ENCODE results near the gene ZNF503.

The ZNF503 gene

GRCh38 chr10:75406462-75407223 lies 5.1 kb upstream of the ZNF503 start:
- DNase-seq (ENCODE audit: low read depth), result no peak

GRCh38 chr10:75405598-75406461 lies 4.3 kb upstream of the ZNF503 start:
- no peak for DNase-seq (ENCODE audit: low read depth)

- DNase-seq (ENCODE audit: low read depth), result no peak
Observed at GRCh38 chr10:75404815-75405597, 3.4 kb upstream of the ZNF503 start.

DNA sequence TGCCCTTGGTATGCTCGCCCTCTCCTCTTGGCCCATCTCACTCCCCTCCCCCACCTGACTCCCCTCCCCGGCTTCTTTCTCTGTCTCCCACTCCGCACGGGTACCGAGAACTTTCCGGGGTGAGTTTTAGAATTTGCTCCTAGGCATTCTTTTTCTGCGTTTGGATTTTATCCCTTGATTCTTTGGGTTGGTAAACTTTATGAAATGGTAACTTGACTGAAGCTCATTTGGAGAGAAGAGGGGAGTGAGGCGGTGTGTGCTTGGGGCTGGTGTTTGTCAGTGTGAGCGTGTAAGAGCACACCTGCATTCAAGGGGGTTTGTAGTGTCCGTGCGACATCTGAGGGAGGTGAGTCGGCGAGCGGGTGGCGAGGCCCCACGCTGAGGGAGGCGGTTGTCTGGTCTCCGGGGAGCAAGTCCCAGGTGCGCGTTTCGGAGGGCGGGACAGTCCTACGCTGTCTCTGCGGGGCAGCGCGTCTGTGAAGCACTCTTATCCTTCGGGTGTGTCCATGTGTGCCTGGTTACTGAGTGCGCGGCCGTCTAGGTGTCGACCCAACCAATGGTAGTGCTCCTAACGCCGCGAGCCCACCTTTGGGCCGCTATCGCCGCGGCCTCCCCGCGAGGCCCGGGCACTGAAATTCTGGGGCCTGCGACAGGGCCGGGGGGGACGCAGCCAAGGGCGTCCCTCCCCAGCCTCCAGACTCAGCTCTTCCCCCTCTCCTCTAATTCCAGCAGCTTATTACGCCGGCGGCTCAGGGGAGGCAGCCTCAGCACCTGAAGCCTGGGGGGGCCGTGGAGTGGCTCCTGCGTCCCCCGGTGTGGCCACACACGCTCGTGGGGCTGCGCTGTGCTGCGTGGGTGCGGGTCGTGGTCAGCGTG lies 2.6 kb upstream of the ZNF503 start:
- DNase-seq (ENCODE audit: low read depth), result no peak

- DNase-seq (ENCODE audit: low read depth), result no peak
Observed at GRCh38 chr10:75403144-75403938, 1.8 kb upstream of the ZNF503 start.

DNA sequence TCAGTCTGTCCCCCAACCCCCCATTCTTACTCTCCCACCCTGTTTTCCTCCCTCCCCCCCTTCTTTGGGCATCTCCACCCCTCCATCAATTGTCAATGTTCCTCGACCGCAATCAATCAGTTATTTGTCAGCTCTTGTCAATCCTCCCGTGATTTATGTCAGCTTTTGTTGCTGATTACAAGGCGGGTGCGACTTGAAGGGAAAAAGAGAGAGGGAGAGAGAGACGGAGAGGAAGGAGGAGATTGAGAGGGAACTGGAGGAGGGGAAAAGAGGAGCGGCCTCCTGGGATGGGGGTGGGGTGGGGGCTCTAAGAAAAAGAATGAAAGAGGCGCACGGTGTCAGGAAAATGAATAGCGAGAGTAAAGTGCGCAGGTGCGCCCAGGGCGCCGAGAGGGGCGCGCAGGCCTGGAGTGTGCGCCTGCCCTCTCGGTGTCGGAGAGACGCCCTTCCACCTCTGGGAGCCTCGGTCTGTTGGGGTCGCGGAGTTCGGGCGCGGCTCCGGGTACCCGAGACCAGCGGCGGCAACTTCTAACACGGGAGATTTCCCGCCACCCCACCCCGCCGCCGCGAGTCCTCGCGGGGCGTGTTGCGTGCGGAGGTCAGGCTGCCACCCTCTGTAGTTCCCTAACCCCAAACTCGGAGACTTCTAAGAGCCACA lies 1.1 kb upstream of the ZNF503 start:
- no peak for DNase-seq (ENCODE audit: low read depth)

DNA sequence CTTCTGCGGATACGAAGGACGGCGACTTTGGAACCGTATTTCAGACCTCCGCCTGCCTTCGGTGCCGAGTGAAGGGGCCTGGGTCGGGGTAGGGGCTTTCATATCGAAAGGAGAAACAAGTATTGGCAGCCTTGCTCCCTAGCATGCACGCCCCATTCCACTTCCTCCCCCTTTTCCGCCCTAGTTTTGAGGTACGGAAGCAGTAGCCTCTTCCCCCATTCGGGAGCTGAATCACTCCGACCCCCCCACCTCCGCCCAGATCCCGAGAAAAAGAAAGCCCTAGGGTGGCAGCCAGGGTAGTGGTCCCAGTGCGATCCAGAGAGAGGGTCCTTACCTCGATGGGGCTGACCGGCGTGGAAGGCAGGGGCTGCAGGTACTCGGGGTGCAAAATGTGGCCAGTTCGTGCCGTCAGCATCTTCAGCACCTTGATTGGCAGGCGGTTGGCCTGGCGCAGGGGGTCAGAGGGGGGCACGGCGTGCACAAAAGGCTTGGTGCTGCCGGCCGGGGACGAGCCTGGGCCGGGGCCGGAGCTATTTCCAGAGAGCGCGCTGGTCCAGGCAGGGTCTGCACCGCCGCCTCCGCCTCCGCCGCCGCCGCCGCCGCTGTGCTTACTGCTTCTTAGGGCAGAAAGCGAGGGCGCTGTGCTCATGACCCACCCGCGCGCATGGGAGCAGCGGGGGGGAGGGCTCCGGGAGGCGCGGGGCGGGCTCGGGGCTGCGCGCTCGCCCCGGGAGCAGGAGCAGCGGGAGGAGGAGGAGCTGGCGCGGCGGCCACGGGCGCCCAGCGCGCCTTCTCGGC lies 594 bp downstream of the ZNF503 start:
- no peak for DNase-seq (ENCODE audit: low read depth)

GRCh38 chr10:75400163-75400770 lies 1.3 kb downstream of the ZNF503 start:
- DNase-seq (ENCODE audit: low read depth), result no peak

- DNase-seq (ENCODE audit: low read depth), result no peak
Observed at GRCh38 chr10:75399461-75400162, 2.0 kb downstream of the ZNF503 start.

DNA sequence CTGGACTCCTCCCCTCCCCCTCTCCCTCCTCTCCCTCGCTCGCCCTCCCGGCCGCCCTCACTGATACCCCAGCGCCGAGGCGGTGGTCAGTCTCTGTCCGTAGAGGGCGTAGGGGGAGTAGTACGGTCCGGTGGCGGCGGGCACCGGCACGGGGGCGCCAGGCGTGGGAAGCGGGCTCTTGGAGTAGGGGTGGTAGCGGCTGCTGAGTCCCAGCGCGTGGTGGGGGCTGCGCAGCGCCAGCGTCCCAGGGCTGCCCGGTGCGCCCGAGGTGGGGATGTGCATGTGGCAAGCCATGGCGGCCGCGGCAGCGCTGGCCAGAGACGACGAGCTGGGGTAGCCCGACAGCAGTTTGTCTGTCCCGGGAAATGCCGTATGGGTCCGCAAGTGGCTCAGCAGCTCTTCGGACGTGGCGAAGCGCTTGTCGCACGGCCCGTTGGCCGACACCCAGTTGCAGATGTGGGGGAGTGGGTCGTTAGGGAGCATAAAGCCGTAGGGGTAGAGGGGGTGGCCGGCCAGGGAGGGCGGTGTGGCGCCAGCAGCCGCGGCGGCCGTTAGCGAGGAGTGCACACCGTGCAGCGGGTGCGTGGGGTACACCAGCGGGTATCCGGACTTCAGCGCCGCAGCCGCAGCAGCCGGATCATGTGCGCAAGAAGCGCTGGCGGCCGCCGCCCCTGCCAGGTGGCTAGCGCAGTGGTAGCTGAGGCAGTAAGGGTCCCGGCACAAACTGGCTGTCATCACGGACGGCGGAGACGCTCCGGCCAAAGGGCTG lies 2.7 kb downstream of the ZNF503 start:
- DNase-seq (ENCODE audit: low read depth), result no peak

DNA sequence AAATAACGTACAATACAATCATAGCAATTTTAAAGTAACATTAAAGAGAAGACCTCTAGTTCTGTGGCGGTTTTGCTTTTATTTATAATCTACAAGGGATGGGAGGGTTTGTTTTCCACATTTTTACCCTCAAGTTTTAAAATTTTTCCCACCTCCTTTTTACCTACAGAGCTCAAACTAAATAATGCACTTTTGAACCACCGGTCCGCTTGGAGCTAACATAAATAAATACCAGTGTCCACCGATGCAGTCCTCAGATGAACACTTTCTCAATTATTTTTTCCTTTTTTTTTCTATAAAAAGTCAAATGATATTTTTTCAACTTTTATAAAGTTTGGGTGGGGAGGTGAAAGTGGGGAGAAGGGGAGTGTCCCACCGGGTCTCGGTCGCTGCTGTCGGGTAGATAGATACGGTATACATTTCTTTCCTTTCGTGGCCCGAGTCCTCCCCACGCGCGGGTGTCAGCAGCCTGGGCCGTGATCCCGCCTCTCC lies 3.3 kb downstream of the ZNF503 start:
- DNase-seq (ENCODE audit: low read depth), result no peak

DNA sequence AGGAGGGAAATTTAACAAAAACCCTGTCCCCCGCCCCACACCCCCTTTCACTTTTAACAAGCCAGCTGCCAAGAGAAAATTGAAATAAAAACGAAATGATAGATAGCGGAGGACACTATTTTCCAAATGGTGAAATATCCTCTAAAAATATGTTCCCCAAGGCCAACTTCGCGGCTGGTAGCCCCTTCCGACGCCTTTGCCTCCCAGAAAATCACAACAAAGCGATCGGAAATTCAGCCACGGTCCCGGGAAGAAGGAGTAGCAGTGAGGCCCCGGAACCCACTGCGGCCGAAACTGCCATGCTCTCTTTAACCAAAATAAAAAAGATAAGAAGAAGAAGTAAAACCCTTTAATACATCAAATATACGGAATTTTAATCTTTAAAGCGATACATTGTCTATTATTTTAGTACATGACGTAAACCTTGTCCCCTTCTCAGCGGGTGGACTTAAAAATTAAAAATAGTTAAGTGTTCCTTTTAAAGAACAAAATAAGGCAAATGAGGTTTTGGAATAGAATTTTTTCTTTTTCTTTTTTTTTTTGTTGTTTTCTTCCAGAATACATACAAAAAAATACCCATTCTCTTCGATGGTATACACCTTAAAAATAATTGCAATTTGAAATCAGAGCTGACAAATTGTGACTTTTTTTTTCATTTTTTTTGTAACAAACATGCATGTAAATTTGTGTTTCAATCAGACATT lies 3.9 kb downstream of the ZNF503 start:
- no peak for DNase-seq (ENCODE audit: low read depth)

DNA sequence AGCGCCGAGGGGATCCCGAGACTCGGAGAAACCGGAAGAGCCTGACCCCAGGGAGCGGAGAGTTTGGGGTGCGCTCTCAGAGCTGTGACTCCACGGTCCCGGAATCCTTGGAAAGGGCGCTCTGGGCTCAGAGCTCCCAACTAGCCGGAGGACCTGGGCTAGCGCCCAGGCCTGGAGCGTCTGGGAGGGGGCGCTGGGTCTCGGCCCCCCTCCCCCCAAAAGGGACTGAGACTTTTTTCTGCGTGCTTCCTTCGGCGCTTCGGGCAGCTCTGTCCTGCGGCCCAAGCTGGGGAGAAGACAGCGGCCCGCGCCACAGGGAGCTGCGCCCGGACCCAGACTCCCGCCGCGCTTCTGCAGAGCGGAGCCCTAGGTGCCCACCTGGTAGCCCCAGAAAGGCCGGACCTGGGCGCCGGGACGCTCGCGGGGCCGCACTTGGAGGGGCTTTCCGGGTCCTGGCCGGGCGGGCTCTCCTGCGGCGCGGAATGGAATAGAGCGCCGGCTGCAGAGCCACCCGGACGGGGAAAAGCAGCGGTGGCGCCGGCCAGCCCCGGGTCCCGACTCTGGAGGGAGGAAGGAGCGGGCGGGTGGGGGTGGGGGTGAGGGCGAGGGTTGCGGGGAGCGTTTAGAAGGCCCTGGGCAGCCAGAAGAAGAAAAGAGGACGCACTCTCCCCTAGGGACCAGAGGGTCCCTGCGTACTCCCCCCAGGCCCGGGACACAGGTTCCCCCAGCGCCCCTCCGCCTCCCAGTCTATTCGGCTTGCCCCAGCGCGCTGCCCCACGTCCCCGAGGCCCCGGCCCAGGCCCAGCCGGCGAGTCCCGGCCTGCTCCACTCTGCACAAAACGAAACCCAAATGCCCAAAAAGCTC lies 4.7 kb downstream of the ZNF503 start:
- DNase-seq (ENCODE audit: low read depth), result no peak

GRCh38 chr10:75395932-75396630 lies 5.5 kb downstream of the ZNF503 start:
- DNase-seq (ENCODE audit: low read depth), result no peak
